ENCODE data around the gene ARHGAP33. TPM values are rescaled to one million over a fixed set of nuclear protein-coding genes. Genes with fewer than 3 reads are reported as not detected.

Gene ARHGAP33
- total RNA-seq, 1 donor from 2014 or later: under 0.01 TPM

Other genes starting within 250 kb of the ARHGAP33 start
- gene SBSN, start 247.3 kb upstream of the ARHGAP33 start, total RNA-seq: 9.5 and 107 TPM in 2 replicates
- gene GAPDHS, start 242.1 kb upstream of the ARHGAP33 start, total RNA-seq: not detected in 2 replicates
- gene TMEM147, start 229.9 kb upstream of the ARHGAP33 start, total RNA-seq: 136 and 163 TPM in 2 replicates
- not detected in 2 replicates for gene ATP4A, start 211.9 kb upstream of the ARHGAP33 start, total RNA-seq
- gene PMIS2, start 189.4 kb upstream of the ARHGAP33 start, total RNA-seq: not detected in 2 replicates
- gene HAUS5, start 162.8 kb upstream of the ARHGAP33 start, total RNA-seq: 3.9 and 4.2 TPM in 2 replicates
- 33.4 and 37.8 TPM in 2 replicates for gene RBM42, start 146.5 kb upstream of the ARHGAP33 start, total RNA-seq
- gene ETV2, start 133.8 kb upstream of the ARHGAP33 start, total RNA-seq: under 0.01 and 0.38 TPM in 2 replicates
- 217 and 224 TPM in 2 replicates for gene COX6B1, start 127.2 kb upstream of the ARHGAP33 start, total RNA-seq
- 0.38 TPM in 1 of 2 replicates, not detected in the other for gene UPK1A, start 109.0 kb upstream of the ARHGAP33 start, total RNA-seq
- not detected in 2 replicates for gene ZBTB32, start 71.0 kb upstream of the ARHGAP33 start, total RNA-seq
- 3.4 and 7.0 TPM in 2 replicates for gene KMT2B, start 57.6 kb upstream of the ARHGAP33 start, total RNA-seq
- 0.13 and 0.26 TPM in 2 replicates for gene IGFLR1, start 33.1 kb upstream of the ARHGAP33 start, total RNA-seq
- 14.7 and 17.5 TPM in 2 replicates for gene U2AF1L4, start 30.1 kb upstream of the ARHGAP33 start, total RNA-seq
- gene PSENEN, start 29.9 kb upstream of the ARHGAP33 start, total RNA-seq: 7.9 and 21.5 TPM in 2 replicates
- 5.3 and 7.0 TPM in 2 replicates for gene LIN37, start 27.0 kb upstream of the ARHGAP33 start, total RNA-seq
- gene HSPB6, start 18.5 kb upstream of the ARHGAP33 start, total RNA-seq: 0.13 and 1.3 TPM in 2 replicates
- 1.3 and 2.6 TPM in 2 replicates for gene PROSER3, start 17.4 kb upstream of the ARHGAP33 start, total RNA-seq
- not detected in 2 replicates for gene PRODH2, start 37.3 kb downstream of the ARHGAP33 start, total RNA-seq
- not detected in 2 replicates for gene NPHS1, start 76.9 kb downstream of the ARHGAP33 start, total RNA-seq
- gene KIRREL2, start 81.3 kb downstream of the ARHGAP33 start, total RNA-seq: not detected in 2 replicates
- gene APLP1, start 93.0 kb downstream of the ARHGAP33 start, total RNA-seq: 0.26 and 0.51 TPM in 2 replicates
- 1.6 and 1.7 TPM in 2 replicates for gene NFKBID, start 125.0 kb downstream of the ARHGAP33 start, total RNA-seq
- gene HCST, start 127.0 kb downstream of the ARHGAP33 start, total RNA-seq: 1.3 TPM in 1 of 2 replicates, not detected in the other
- gene TYROBP, start 132.7 kb downstream of the ARHGAP33 start, total RNA-seq: not detected in 2 replicates
- gene LRFN3, start 160.8 kb downstream of the ARHGAP33 start, total RNA-seq: 0.79 and 1.3 TPM in 2 replicates
- gene SDHAF1, start 219.6 kb downstream of the ARHGAP33 start, total RNA-seq: 17.5 and 25.3 TPM in 2 replicates
- gene SYNE4, start 233.2 kb downstream of the ARHGAP33 start, total RNA-seq: 3.4 and 3.6 TPM in 2 replicates
- gene ALKBH6, start 238.6 kb downstream of the ARHGAP33 start, total RNA-seq: 14.2 and 16.6 TPM in 2 replicates

All from bronchial epithelial cell (primary cell).